HG03442 (cell line): ENCODE data around the gene SLC5A11.
A peak's percentile ranks its signal among the peaks of the same experiment; 100 is the strongest.
"Not testable (repeated sequence)": the region's sequence is repeated elsewhere in the genome, so short reads cannot be mapped to it uniquely, and the experiment has no call there.

ENCODE experiments used
- ATAC-seq: cut with Tn5 transposase; IDR thresholded peaks from one replicate; pipeline ENCODE4 v1.9.1; 2021; ENCODE audit warnings: mild to moderate bottlenecking, moderate library complexity; ENCODE audit not compliant: unreplicated experiment

The SLC5A11 gene

GRCh38 chr16:24856871-24857270 lies 11.1 kb downstream of the SLC5A11 start:
- ATAC-seq: not testable (repeated sequence)

- no peak for ATAC-seq
Observed at GRCh38 chr16:24858219-24859041, 12.7 kb downstream of the SLC5A11 start.

GRCh38 chr16:24861461-24861860 lies 15.7 kb downstream of the SLC5A11 start:
- no peak for ATAC-seq

GRCh38 chr16:24863582-24864437 lies 18.0 kb downstream of the SLC5A11 start:
- ATAC-seq: no peak

GRCh38 chr16:24869033-24869432 lies 23.3 kb downstream of the SLC5A11 start:
- no peak for ATAC-seq

- no peak for ATAC-seq
Observed at GRCh38 chr16:24871891-24872290, 26.1 kb downstream of the SLC5A11 start.

- no peak for ATAC-seq
Observed at GRCh38 chr16:24873028-24873427, 27.3 kb downstream of the SLC5A11 start.

GRCh38 chr16:24875466-24875865 lies 29.7 kb downstream of the SLC5A11 start:
- no peak for ATAC-seq

GRCh38 chr16:24876231-24876630 lies 30.5 kb downstream of the SLC5A11 start:
- no peak for ATAC-seq

GRCh38 chr16:24879684-24880083 lies 33.9 kb downstream of the SLC5A11 start:
- no peak for ATAC-seq

GRCh38 chr16:24883714-24884151 lies 38.0 kb downstream of the SLC5A11 start:
- ATAC-seq: no peak

GRCh38 chr16:24887472-24887871 lies 41.7 kb downstream of the SLC5A11 start:
- no peak for ATAC-seq

- ATAC-seq: no peak
Observed at GRCh38 chr16:24890746-24891145, 45.0 kb downstream of the SLC5A11 start.

- ATAC-seq: peak; percentile 39
Observed at GRCh38 chr16:24896439-24896838, 50.7 kb downstream of the SLC5A11 start.

- not testable (repeated sequence) for ATAC-seq
Observed at GRCh38 chr16:24897522-24897921, 51.8 kb downstream of the SLC5A11 start.

- ATAC-seq: no peak
Observed at GRCh38 chr16:24900230-24900629, 54.5 kb downstream of the SLC5A11 start.

- no peak for ATAC-seq
Observed at GRCh38 chr16:24906199-24906808, 60.5 kb downstream of the SLC5A11 start.

GRCh38 chr16:24906901-24907300 lies 61.1 kb downstream of the SLC5A11 start:
- ATAC-seq: no peak

GRCh38 chr16:24908716-24909115 lies 63.0 kb downstream of the SLC5A11 start:
- no peak for ATAC-seq

- ATAC-seq: no peak
Observed at GRCh38 chr16:24909856-24910255, 64.1 kb downstream of the SLC5A11 start.

GRCh38 chr16:24915019-24915418 lies 69.3 kb downstream of the SLC5A11 start:
- ATAC-seq: no peak
